ENCODE results near the gene PARD6B. TPM values are rescaled to one million over a fixed set of nuclear protein-coding genes. Genes with fewer than 3 reads are reported as not detected.

Gene PARD6B
- total and polyA plus RNA-seq, 2 of the 13 experiments (the other 11 are each of a cell fraction or from before 2014, with no cell fraction given) = 6.9 to 22.2 TPM

DNA sequence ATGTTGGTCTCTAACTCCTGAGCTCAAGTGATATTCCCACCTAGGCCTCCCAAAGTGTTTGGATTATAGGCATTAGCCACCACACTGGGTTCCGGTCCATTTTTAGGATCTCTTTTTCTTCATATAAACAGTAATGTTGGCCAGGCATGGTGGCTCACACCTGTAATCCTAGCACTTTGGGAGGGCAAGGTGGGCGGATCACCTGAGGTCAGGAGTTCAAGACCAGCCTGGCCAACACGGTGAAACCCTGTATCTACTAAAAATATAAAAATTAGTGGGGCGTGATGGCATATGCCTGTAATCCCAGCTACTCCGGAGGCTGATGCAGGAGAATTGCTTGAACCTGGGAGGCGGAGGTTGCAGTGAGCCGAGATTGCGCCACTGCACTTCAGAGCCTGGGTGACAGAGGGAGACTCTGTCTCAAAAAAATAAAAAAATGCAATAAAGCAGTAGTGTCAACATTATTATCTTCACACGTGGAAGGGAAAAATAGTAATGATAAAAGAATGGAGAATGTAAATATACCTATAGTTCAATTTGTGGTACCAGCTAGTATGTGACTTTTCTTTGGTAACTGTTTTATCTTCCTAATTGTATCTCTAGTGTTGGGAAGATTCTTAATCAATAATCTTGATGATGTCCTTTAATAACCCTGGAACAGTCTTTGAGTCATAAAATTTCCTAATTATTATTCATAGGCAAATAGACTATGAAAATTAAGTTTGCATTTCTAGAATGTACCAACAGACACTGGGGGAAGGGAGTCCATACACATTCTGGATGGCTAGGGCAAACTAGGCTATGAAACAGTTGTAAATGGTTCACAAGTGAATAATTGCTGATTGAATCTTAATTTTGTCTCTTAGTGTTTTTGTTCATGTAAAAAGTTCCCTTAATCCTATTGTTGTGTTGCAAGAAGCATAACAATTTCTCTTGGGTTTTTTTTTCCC, 3.6 kb downstream of the PARD6B start (continued):
- TF ChIP-seq, protein P1, sequence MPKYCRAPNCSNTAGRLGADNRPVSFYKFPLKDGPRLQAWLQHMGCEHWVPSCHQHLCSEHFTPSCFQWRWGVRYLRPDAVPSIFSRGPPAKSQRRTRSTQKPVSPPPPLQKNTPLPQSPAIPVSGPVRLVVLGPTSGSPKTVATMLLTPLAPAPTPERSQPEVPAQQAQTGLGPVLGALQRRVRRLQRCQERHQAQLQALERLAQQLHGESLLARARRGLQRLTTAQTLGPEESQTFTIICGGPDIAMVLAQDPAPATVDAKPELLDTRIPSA (CRISPR knock-in tag; IDR thresholded peaks at IDR 0.05; ENCODE audit: borderline replicate concordance) = no peak
- no peak for TF ChIP-seq DNMT1 (CRISPR knock-in tag; IDR thresholded peaks at IDR 0.05)
- TF ChIP-seq, protein P2, sequence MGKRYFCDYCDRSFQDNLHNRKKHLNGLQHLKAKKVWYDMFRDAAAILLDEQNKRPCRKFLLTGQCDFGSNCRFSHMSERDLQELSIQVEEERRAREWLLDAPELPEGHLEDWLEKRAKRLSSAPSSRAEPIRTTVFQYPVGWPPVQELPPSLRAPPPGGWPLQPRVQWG (CRISPR knock-in tag; IDR thresholded peaks at IDR 0.05; ENCODE audit: borderline replicate concordance, low read depth) = no peak
- no peak for TF ChIP-seq NFKB2 (CRISPR knock-in tag; IDR thresholded peaks at IDR 0.05; ENCODE audit: borderline replicate concordance)
- TF ChIP-seq, protein P3, sequence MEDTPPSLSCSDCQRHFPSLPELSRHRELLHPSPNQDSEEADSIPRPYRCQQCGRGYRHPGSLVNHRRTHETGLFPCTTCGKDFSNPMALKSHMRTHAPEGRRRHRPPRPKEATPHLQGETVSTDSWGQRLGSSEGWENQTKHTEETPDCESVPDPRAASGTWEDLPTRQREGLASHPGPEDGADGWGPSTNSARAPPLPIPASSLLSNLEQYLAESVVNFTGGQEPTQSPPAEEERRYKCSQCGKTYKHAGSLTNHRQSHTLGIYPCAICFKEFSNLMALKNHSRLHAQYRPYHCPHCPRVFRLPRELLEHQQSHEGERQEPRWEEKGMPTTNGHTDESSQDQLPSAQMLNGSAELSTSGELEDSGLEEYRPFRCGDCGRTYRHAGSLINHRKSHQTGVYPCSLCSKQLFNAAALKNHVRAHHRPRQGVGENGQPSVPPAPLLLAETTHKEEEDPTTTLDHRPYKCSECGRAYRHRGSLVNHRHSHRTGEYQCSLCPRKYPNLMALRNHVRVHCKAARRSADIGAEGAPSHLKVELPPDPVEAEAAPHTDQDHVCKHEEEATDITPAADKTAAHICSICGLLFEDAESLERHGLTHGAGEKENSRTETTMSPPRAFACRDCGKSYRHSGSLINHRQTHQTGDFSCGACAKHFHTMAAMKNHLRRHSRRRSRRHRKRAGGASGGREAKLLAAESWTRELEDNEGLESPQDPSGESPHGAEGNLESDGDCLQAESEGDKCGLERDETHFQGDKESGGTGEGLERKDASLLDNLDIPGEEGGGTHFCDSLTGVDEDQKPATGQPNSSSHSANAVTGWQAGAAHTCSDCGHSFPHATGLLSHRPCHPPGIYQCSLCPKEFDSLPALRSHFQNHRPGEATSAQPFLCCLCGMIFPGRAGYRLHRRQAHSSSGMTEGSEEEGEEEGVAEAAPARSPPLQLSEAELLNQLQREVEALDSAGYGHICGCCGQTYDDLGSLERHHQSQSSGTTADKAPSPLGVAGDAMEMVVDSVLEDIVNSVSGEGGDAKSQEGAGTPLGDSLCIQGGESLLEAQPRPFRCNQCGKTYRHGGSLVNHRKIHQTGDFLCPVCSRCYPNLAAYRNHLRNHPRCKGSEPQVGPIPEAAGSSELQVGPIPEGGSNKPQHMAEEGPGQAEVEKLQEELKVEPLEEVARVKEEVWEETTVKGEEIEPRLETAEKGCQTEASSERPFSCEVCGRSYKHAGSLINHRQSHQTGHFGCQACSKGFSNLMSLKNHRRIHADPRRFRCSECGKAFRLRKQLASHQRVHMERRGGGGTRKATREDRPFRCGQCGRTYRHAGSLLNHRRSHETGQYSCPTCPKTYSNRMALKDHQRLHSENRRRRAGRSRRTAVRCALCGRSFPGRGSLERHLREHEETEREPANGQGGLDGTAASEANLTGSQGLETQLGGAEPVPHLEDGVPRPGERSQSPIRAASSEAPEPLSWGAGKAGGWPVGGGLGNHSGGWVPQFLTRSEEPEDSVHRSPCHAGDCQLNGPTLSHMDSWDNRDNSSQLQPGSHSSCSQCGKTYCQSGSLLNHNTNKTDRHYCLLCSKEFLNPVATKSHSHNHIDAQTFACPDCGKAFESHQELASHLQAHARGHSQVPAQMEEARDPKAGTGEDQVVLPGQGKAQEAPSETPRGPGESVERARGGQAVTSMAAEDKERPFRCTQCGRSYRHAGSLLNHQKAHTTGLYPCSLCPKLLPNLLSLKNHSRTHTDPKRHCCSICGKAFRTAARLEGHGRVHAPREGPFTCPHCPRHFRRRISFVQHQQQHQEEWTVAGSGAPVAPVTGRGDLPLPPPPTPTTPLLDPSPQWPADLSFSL (CRISPR knock-in tag; IDR thresholded peaks at IDR 0.05) = no peak
- TF ChIP-seq, protein P4, sequence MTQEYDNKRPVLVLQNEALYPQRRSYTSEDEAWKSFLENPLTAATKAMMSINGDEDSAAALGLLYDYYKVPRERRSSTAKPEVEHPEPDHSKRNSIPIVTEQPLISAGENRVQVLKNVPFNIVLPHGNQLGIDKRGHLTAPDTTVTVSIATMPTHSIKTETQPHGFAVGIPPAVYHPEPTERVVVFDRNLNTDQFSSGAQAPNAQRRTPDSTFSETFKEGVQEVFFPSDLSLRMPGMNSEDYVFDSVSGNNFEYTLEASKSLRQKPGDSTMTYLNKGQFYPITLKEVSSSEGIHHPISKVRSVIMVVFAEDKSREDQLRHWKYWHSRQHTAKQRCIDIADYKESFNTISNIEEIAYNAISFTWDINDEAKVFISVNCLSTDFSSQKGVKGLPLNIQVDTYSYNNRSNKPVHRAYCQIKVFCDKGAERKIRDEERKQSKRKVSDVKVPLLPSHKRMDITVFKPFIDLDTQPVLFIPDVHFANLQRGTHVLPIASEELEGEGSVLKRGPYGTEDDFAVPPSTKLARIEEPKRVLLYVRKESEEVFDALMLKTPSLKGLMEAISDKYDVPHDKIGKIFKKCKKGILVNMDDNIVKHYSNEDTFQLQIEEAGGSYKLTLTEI (CRISPR knock-in tag; conservative IDR thresholded peaks at IDR 0.05) = no peak
- TF ChIP-seq, protein P5, sequence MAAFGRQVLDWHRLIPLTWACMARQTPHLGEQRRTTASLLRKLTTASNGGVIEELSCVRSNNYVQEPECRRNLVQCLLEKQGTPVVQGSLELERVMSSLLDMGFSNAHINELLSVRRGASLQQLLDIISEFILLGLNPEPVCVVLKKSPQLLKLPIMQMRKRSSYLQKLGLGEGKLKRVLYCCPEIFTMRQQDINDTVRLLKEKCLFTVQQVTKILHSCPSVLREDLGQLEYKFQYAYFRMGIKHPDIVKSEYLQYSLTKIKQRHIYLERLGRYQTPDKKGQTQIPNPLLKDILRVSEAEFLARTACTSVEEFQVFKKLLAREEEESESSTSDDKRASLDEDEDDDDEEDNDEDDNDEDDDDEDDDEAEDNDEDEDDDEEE (CRISPR knock-in tag; IDR thresholded peaks at IDR 0.05) = no peak
- no peak for TF ChIP-seq ZNF557 (CRISPR knock-in tag; IDR thresholded peaks at IDR 0.05)
- TF ChIP-seq ZNF205 (CRISPR knock-in tag; IDR thresholded peaks at IDR 0.05) = no peak
- no peak for TF ChIP-seq ZNF547 (CRISPR knock-in tag; IDR thresholded peaks at IDR 0.05)
- TF ChIP-seq NFATC3 (CRISPR knock-in tag; IDR thresholded peaks at IDR 0.05) = no peak
- TF ChIP-seq PHF5A (CRISPR knock-in tag; IDR thresholded peaks at IDR 0.05; ENCODE audit: low read depth, unreplicated experiment) = no peak
- TF ChIP-seq, protein P6, sequence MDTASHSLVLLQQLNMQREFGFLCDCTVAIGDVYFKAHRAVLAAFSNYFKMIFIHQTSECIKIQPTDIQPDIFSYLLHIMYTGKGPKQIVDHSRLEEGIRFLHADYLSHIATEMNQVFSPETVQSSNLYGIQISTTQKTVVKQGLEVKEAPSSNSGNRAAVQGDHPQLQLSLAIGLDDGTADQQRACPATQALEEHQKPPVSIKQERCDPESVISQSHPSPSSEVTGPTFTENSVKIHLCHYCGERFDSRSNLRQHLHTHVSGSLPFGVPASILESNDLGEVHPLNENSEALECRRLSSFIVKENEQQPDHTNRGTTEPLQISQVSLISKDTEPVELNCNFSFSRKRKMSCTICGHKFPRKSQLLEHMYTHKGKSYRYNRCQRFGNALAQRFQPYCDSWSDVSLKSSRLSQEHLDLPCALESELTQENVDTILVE (CRISPR knock-in tag; IDR thresholded peaks at IDR 0.05) = no peak
- no peak for TF ChIP-seq NR3C1 (CRISPR knock-in tag; IDR thresholded peaks at IDR 0.05)
- TF ChIP-seq, protein P7, sequence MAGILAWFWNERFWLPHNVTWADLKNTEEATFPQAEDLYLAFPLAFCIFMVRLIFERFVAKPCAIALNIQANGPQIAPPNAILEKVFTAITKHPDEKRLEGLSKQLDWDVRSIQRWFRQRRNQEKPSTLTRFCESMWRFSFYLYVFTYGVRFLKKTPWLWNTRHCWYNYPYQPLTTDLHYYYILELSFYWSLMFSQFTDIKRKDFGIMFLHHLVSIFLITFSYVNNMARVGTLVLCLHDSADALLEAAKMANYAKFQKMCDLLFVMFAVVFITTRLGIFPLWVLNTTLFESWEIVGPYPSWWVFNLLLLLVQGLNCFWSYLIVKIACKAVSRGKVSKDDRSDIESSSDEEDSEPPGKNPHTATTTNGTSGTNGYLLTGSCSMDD (CRISPR knock-in tag; IDR thresholded peaks at IDR 0.05) = no peak

Data from HepG2 (cell line).